Bone marrow (tissue), 2 donors: ENCODE data around the gene SNX13.
"Not testable (repeated sequence)": the region's sequence is repeated elsewhere in the genome, so short reads cannot be mapped to it uniquely, and the experiment has no call there.

Experiments
- DNase-seq, 2 donors: peaks; one replicate each; lab custom pipeline; 2025; lab: John Stamatoyannopoulos, UW

The SNX13 gene

DNA sequence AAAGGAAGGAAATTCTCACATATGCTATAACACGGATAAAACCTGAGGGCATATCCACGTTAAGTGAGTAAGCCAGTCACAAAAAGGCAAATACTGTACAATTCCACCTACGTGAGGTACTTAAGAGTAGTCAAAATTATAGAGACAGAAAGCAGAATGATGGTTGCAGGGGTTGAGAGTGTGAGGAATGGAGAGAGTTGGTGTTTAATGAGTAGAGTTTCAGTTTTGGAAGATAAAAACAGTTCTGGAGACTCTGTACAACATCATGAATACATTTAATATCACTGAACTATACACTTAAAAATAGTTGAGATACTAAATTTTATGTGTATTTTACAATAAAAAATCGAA is 95.1 kb downstream of the SNX13 start:
- DNase-seq = no peak

DNA sequence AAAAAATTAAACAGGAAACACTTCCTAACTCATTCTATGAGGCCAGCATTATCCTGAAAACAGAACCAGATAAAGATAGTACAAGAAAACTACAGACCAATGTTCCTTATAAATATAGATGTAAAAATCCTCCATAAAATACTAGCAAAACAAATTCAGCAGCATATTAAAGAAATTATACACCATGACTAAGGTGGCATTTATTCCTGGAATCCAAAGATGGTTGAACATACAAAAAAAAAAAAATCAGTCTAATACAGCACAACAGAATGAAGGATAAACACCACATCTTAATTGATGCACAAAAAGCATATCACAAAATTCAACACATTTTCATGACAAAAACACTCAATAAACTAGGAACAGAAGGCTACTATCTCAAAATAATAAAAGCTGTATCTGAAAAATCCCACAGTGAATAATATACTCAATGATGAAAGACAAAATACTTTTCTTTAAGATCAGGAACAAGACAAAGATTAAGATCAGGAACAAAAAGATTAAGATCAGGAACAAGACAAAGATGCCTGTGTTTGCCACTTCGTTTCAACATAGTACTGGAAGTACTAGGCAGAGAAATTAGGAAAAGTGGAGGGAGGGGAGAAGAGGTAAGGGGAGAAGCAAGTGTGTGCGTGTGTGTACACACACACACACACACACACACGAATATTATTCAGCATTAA is 95.6 kb downstream of the SNX13 start:
- no peak for DNase-seq

DNA sequence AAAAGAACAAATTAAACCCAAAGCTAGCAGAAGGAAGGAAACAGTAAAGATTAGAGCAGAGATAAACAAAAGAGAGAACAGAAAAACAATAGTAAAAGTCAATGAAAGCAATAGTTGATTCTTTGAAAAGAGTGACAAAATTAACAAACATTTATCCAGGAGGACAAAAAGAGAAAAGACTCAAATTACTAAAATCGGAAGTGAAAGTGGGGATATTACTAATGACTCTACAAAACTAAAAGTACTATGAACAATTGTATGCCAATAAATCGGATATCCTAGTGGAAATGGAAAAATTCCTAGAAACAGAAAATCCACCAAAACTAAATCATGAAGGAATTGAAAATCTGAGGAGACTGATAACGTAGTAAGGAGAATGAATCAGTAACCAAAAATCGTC is 96.3 kb downstream of the SNX13 start:
- DNase-seq = no peak

- DNase-seq = no peak
Measured at GRCh38 chr7:17843041-17843440, 97.3 kb downstream of the SNX13 start.

DNA sequence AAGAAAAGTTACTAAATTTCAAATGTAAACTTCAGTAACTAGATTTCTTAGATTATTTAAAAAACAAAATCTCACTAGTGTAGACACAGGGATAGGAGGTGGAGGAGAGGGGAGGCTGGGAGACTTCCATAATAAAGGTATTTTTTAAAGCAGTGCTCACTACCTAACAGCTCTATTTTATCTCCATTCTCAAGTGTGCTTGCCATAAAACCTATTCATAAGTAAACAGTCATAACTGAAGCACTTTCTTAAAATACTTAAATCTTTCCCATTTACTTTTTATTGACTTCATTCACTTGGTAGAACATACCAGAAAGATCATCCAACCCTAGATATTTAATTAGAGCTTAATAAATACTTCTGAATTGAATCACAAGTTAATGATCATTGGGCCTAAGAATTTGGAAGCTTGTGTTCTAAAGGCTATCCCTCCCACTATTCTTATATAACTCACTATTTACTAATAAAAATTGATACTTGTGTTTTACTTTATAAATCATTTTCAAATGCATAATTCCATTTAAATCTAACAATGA is 107.4 kb downstream of the SNX13 start:
- DNase-seq = no peak

GRCh38 chr7:17832242-17832641 is 108.1 kb downstream of the SNX13 start:
- no peak for DNase-seq

DNA sequence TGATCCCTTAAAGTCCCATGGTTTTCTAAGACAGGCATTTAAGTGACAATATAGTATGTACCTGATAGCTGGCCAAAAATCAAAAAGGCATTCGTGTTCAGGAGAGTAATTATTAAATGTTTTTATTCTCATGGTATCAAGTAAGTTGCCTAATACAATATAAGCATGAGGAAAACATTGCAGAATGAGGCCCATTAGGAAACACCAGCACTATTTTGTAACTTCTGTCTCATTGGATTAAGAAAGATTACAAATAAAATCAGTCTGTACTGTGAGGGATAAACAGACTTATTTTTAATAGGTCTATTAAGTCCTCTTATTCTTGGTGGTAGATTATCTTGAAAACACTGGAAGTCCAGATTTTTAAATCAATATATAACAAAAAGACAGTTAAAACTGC is 110.1 kb downstream of the SNX13 start:
- DNase-seq = no peak

GRCh38 chr7:17829001-17829400 is 111.3 kb downstream of the SNX13 start:
- DNase-seq = no peak

GRCh38 chr7:17822547-17823173 is 117.6 kb downstream of the SNX13 start:
- no peak for DNase-seq

GRCh38 chr7:17816903-17817302 is 123.4 kb downstream of the SNX13 start:
- no peak for DNase-seq

GRCh38 chr7:17815318-17815717 is 125.0 kb downstream of the SNX13 start:
- DNase-seq = no peak

DNA sequence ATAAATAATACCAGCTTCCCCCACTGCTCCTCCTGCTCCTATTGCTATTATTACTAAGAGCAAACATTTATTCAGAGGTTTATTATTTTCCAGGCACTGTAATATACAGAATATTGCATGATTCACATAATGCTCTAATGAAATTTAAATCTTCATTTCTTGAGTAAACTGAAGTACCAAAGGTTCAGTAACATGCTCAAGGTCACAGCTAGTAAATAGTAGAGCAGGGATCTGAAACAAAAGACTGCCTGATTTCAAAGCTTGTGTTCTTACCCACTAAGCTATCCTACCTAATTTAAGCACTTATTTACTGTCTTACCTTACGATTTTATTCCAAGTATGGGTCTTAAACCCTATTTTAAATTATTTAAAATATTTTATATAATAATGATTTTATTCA is 126.2 kb downstream of the SNX13 start:
- no peak for DNase-seq

DNA sequence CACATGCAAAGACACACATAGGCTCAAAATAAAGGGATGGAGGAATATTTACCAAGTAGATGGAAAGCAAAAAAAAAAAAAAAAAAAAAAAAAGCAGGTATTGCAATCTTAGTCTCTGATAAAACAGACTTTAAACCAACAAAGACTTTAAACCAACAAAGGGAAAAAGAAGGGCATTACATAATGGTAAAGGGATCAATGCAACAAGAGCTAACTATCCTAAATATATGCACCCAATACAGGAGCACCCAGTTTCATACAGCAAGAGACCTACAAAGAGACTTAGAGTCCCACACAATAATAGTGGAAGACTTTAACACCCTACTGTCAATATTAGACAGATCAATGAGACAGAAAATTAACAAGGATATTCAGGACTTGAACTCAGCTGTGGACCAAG is 131.1 kb downstream of the SNX13 start:
- DNase-seq = not testable (repeated sequence)

- DNase-seq = no peak
Measured at GRCh38 chr7:17807242-17807641, 133.1 kb downstream of the SNX13 start.

DNA sequence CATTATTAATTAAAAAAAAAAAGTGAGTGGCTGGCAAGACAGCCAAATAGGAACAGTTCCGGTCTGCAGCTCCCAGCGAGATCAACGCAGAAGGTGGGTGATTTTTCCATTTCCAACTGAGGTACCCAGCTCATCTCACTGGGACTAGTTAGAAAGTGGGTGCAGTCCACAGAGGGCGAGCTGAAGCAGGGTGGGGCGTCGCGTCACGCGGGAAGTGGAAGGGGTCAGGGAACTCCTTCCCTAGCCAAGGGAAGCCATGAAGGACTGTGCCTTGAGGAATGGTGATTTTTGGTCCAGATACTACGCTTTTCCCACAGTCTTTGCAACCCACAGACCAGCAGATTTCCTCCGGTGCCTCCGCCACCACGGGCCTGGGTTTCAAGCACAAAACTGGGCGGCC is 133.7 kb downstream of the SNX13 start:
- DNase-seq = no peak

- DNase-seq = no peak
Measured at GRCh38 chr7:17802056-17802455, 138.2 kb downstream of the SNX13 start.

- DNase-seq = no peak
Measured at GRCh38 chr7:17792075-17792936, 148.0 kb downstream of the SNX13 start.

GRCh38 chr7:17787257-17787656 is 153.0 kb downstream of the SNX13 start:
- DNase-seq = no peak

- no peak for DNase-seq
Measured at GRCh38 chr7:17786314-17786852, 153.9 kb downstream of the SNX13 start.

- DNase-seq = no peak
Measured at GRCh38 chr7:17782216-17782549, 158.1 kb downstream of the SNX13 start.

GRCh38 chr7:17781491-17782215 is 158.6 kb downstream of the SNX13 start:
- DNase-seq = no peak

DNA sequence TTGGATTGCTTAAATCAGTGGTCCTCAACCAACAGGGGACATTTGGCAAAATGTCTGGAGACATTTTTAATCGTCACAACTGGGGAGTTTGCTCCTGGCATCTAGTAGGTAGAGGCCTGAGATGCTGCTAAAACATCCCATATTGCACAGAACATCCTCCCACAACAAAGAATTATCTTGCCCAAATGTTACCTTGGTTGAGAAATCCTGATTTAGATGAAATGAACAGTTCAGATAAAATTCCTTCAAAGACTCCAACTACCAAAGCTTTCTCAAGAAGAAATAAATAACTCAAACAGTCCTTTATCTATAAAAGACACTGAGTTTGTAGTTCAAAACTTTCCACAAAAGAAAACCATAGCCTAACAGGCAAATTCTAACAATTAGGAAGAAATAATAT is 160.9 kb downstream of the SNX13 start:
- DNase-seq = no peak
